ENCODE measurements around the gene NOS2. TPM values are rescaled to one million over a fixed set of nuclear protein-coding genes. Genes with fewer than 3 reads are reported as not detected.
"Not testable (repeated sequence)": the region's sequence is repeated elsewhere in the genome, so short reads cannot be mapped to it uniquely, and the experiment has no call there.

The NOS2 gene
- not detected in 2 replicates for total RNA-seq

DNA sequence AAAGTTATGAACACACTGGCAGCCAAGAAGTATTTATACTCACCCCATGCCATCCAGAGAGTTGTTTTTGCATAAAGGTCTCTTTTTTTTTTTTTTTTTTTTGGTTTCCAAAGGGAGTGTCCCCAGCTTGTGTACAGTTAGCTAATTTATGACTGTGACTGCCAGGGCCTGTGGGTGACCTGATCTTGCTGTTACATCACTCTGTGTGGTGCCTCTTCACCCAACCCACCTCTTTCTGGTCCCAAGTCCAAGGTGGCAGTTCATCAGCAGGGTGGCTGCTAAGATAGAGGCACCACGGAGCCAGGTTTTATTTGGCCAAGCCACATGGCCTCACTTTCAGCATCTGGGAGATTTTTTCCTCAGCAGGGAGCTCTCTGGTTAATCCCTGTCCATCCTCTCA, at the start of gene NOS2:
TSS of gene NOS2 (minus strand) at position 8 of the 400 bp plus-strand sequence. CDS start 1,720 bp downstream, outside the sequence.
- DNase-seq (ENCODE audit: low read depth, low spot score) = no peak

DNA sequence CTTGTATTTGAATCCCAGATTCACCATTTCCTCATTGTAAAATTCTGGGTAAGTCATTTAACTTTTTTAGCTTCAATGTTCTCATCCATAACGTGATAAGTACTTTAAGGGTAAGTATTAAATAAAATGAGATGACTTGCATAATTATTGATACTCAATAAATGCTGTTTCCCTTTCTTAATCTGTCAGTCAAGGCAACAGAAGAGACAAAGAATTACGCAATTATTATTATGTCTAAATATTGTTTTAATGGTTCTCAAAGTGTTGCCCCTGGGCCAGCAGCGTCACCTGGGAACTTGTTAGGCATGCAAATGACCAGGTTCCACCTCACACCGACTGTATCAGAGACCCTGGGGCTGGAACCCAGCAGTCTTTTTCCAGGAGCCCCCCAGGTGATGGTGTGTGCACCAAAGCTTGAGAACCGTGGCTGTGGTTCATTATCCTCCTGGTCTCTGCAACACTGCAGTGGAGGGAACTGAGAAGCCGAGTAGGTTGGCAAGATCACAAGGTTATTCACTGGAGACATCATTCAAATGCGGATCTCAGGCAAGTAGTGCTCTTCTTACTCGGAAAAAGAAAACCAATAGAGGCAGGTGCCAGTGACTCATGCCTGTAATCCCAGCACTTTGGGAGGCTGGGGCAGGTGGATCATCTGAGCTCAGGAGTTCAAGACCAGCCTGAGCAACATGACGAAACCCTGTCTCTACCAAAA, 49.3 kb upstream of the NOS2 start:
- DNase-seq (ENCODE audit: low read depth, low spot score) = no peak

DNA sequence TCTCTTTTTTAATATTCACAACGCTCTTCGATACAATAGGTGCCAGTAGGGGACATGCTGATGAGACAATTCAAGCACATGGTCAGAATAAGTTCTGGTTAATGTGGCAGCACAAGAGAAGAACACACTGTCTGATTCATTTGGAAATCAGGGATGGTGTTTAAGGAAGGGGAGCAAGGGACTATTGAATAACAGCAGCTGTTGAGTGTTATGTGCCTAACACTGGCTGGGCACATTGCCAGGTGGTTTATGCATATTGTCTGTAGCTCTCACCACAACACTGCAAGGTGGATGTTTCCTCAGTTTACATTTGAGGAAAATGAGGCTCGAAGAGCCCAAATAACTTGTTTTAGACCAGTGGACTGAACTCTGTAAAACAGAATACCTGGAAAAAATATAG, 48.6 kb upstream of the NOS2 start:
- no peak for DNase-seq (ENCODE audit: low read depth, low spot score)

DNA sequence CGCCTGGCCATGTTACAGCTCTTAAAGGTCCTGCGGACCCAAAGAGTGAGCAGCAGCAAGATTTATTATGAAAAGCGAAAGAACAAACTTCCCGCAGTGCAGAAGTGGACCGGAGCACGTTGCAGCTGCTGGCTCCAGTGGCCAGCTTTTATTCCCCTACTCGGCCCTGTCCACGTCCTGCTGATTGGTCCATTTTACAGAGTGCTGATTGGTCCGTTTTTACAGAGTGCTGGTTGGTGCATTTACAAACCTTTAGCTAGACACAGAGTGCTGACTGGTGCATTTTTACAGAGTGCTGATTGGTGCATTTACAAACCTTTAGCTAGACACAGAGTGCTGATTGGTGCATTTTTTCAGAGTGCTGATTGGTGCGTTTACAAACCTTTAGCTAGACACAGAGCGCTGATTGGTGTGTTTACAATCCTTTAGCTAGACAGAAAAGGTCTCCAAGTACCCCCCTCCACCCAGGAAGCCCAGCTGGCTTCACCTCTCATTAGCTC, 46.5 kb upstream of the NOS2 start:
- DNase-seq (ENCODE audit: low read depth, low spot score) = not testable (repeated sequence)

DNA sequence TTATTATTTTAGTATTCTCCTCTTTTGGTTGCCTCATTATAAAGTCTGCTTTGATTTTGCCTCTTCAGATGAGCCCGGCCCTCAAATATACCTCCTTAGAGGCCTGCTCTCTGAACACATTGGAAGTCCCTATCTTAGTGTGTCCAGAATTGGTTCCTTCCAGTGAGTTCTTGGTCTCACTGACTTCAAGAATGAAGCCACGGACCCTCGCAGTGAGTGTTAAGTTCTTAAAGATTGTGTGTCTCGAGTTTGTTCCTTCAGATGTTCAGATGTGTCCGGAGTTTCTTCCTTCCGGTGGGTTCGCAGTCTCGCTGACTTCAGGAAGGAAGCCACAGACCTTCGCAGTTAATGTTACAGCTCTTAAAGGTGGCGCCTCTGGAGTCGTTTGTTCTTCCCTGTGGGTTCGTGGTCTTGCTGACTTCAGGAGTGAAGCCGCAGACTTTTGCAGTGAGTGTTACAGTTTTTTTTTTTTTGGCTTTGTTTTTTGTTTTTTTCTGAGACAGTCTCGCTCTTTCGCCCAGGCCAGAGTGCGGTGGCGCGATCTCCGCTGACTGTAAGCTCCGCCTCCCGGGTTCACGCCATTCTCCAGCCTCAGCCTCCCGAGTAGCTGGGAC, 45.8 kb upstream of the NOS2 start:
- no peak for DNase-seq (ENCODE audit: low read depth, low spot score)

DNA sequence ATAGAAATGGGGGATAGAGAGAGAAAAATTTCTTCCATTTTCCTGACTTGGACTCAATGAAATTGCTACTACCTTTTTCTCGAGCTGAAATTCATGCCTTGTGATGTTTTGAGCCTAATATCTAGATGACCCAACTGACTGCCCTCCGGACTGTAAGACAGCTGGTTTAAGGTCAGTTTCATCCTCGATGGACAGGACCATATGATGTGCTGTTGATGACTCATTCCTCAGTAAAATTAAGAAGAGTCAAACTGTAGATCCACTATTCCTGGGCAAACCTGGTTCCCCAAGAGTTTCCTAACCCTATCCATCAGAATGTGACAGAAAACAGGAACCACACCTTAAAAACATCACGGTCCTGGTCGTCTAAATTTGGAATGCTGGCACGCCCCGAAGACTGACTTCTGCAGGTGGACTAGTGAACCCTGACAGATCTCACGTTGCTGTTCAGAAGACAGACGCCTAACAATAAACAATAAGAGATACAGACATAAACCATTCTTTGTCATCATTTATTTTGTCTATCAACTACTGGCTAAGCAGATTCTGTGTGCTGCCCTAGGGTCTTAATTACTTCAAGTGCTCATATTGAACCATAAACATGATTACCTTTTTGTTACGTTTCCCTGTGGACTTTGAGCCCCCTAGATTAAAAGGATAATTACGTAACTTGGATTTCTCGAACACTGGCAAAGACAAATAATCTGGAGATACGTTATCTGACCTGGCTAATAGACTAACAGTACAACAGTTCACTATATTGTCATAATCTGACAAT, 45.1 kb upstream of the NOS2 start:
- DNase-seq (ENCODE audit: low read depth, low spot score) = no peak

DNA sequence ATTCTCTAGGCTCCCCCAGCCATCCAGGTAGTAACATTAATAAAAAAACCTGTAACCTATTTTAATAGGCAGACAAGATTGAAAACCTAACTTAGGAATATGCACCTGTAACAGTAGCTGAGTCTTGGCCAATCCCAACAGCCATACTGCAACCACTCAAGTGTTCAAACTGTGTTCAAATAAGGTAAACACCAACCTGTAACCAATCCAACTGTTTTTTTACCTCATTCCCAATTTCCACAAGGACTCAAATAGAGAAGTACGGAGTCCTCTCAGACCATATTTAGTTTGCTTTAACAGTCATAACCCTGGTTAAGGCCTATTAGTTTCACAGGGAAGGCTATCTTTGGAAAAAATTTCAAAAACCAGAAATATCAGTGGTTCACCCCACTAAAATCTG, 40.4 kb upstream of the NOS2 start:
- DNase-seq (ENCODE audit: low read depth, low spot score) = no peak

DNA sequence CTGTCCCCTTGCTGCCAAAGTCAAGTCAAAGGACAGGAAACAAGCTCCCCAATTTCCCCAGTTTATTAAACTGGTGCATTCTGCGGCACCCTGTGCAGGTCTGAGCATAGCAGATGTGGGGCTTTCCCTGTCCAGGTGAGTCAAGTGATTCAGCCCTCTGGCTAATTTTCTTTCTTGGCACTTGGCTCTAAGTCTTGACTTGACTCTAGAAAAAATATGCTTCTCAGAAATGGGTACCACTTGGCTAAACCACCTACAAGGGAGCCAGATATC, 40.0 kb upstream of the NOS2 start:
- not testable (repeated sequence) for DNase-seq (ENCODE audit: low read depth, low spot score)

DNA sequence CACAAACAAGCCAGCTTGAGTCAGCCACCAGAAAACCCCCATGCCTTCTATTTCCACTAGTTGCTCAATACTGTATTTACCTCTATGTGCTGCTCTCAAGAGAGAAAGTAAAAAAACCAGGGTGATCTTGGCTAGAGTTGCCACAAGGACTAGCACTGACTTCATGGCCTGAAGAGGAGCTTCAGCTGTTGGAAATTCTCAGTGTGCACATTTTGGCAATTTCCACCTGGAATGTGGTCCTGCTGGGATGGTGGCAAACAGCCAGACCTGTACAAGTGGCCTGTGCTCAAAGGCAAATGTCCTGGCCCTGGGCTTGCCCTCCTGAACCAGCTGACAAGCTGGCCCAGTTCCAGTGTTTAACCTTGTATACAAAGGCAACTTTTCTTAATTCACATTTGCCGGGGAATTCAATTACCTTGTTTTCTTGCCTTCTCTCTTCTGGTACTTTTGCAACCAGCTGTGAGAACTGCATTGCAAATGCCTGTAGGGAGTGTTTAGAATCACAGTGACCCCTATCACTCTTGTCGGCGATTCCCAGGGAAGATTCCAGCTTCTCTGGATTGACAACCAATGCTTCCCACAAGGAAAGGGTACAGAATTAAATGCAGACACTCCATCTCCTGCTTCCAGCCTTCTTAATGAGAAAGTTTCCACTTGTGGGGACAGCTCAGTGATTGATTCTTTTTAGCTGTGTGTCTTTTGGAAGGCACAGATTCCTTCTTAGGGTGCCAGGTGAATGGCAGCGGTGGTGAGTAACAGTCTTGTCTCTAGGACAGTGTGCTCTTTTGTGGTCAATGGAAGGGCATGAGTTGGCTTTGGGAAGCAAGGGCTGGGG, 39.5 kb upstream of the NOS2 start:
- DNase-seq (ENCODE audit: low read depth, low spot score) = not testable (repeated sequence)

DNA sequence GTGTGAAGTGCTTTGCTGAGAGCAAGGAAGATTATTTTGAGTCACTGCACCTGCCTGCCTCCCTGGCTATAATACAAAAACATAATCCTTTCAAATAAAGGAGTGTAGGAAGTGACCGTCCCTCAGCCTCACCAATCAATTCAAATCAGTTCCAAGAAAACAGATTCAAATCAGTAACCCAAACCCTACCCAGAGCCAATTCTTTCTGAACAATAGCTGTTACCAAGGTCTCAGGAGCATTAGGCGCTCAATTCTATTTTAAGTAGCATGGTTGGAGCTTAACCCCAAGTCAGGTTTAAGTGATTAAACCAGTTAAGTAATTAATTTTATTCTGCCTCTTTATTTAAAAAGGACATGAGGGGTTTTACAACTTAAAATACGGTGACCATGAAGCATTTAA, 38.3 kb upstream of the NOS2 start:
- DNase-seq (ENCODE audit: low read depth, low spot score) = not testable (repeated sequence)

DNA sequence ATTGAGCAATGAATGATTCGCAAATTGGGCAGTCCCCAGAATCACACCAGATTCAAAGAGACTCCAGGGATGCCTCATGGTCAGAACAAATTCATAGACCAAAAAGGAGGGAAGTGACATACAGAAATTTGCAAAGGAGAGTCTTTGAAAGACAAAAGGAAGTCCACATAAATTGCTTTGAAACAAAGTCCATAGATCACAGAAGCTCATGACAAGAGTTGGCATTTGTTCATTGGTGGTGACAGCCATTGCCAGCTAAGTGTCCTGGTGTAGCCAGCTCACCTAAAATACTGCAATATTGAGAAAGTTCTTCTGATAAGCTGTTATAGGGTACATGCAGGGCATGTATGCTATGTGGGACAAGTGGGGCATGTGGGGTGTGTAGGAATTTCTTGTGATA, 37.4 kb upstream of the NOS2 start:
- not testable (repeated sequence) for DNase-seq (ENCODE audit: low read depth, low spot score)

DNA sequence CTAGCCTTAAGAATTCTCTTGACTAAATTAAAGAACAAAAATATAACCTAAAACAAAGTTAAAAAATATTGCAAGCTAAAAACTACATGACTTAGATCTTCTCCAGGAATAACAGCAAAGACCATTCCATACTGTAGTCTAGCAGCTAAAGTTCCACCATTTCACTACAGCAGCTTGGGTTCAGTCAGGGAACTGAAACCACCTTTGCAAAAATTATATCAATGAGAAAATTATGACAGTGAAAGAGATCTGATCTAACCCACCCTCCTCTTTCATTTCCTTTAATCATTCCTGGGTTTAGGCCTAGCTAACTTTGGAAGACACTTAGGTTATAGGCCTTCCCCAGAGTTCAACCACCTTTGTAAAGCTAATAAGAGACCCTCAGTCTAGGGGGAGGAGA, 36.3 kb upstream of the NOS2 start:
- no peak for DNase-seq (ENCODE audit: low read depth, low spot score)

DNA sequence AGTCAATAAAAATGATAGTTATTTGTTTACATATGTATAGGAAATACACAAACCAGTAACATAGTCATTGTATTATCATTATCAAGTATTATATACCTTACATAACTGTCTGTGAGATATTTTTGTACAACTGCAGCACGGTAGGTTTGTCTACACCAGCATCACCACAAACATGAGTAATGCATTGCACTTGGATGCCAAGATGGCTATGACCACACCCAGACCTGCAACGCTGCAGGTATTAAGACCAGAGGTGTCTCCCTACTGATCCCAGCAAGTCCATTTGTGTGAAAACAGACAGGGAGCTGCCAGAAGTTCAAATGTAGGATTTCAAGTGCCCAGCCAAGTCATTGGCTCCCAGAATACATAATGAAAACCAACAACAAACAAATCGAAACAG, 34.2 kb upstream of the NOS2 start:
- DNase-seq (ENCODE audit: low read depth, low spot score) = no peak

DNA sequence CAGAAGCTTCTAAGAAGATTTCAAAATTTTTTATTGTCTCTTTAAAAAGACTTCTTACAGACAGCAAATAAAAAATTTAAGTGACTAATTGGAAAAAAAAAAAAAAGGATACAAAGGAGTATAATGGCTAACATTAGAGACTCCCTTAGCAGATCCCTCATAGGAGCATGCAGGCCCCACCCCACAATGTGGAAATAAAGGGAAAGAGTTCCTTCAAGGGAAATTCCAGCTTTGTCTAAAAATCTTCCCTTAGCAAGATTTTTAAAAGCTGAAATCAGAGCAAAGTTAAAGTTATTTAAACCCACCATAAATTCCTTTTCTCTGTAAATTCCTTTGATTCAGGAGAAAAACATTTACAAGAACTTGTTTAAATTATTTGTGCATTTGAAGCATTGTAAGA, 32.5 kb upstream of the NOS2 start:
- no peak for DNase-seq (ENCODE audit: low read depth, low spot score)

DNA sequence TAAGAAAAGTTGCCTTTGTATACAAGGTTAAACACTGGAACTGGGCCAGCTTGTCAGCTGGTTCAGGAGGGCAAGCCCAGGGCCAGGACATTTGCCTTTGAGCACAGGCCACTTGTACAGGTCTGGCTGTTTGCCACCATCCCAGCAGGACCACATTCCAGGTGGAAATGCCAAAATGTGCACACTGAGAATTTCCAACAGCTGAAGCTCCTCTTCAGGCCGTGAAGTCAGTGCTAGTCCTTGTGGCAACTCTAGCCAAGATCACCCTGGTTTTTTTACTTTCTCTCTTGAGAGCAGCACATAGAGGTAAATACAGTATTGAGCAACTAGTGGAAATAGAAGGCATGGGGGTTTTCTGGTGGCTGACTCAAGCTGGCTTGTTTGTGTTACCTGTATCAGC, 29.6 kb upstream of the NOS2 start:
- not testable (repeated sequence) for DNase-seq (ENCODE audit: low read depth, low spot score)

DNA sequence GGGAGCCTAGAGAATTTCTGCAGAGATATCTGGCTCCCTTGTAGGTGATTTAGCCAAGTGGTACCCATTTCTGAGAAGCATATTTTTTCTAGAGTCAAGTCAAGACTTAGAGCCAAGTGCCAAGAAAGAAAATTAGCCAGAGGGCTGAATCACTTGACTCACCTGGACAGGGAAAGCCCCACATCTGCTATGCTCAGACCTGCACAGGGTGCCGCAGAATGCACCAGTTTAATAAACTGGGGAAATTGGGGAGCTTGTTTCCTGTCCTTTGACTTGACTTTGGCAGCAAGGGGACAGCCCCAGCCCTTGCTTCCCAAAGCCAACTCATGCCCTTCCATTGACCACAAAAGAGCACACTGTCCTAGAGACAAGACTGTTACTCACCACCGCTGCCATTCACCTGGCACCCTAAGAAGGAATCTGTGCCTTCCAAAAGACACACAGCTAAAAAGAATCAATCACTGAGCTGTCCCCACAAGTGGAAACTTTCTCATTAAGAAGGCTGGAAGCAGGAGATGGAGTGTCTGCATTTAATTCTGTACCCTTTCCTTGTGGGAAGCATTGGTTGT, 28.9 kb upstream of the NOS2 start:
- not testable (repeated sequence) for DNase-seq (ENCODE audit: low read depth, low spot score)

DNA sequence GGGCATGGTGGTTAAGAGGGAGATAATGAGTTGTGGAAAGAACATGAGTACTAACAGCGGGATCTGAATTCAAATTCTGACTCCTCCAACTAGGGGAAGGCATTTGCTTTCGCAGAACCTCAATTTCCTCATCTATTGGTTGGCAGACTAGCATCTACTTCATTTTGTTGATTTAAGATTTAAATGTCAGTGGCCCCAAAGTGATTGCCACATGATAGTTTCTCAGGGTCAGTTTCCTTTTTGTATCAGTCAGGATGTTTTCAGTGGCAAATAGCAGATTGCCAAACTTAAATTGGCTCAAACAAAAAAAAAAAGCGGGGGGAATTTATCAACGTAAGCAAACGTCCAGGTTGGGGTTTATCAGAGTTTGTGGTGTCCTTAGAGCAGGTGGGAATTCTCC, 25.1 kb upstream of the NOS2 start:
- DNase-seq (ENCODE audit: low read depth, low spot score) = no peak

DNA sequence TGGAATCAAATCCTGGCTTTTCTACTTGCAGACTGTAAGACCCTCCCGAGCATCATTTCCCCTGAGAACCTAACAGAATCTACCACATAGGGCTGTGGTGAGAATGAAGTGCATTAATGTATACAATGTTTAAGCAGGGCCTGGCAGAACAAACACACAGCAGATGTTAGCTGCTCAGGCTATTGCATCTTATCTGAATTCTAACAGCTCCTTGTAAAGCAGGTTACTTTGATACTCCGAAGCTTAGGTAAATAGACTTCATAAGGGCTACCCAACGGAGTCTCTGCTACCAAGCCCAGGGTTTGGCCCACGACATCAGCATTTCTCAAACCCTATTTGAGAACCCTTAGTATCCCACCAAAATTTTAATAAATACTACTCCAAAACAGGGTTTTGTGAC, 24.4 kb upstream of the NOS2 start:
- no peak for DNase-seq (ENCODE audit: low read depth, low spot score)

DNA sequence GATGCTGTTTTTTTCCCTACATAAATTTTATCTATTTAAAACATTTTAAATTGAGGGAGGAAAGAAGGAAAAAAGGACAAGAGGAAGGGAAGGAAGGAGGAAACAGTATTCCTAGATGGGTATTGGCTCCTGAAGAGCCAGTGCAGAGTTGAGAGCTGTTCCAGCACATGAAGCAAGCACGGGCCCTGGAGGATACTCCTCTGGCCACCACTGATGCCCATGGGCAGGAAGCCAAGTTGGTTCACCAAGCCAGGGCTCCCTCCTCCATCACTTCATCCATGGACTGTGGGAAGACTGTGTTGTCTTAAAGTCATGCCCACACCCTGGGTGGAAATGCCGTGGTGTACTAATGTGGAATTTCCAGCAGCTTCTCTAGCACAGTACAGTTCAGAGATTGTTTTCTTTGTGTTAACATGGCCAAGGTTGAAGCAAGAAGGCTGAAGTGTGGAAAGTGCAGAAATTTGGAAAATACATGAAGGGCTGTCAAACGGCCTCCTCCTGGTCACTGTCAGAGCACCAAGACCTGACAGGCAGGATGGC, 23.9 kb upstream of the NOS2 start:
- no peak for DNase-seq (ENCODE audit: low read depth, low spot score)

DNA sequence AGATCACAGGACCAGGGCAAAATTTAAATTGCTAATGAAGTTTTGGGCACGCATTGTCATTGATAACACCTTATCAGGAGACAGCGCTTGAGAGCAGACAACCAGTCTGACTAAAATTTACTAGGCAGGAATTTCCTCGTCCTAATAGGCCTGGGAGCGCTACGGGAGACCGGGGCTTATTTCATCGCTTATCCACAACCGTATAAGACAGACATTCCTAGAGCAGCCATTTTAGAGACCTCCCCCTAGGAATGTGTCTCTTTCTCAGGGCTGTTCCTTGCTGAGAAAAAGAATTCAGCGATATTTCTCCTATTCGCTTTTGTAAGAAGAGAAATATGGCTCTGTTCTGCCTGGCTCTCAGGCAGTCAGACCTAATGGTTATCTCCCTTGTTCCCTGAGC, 21.8 kb upstream of the NOS2 start:
- DNase-seq (ENCODE audit: low read depth, low spot score) = not testable (repeated sequence)

DNA sequence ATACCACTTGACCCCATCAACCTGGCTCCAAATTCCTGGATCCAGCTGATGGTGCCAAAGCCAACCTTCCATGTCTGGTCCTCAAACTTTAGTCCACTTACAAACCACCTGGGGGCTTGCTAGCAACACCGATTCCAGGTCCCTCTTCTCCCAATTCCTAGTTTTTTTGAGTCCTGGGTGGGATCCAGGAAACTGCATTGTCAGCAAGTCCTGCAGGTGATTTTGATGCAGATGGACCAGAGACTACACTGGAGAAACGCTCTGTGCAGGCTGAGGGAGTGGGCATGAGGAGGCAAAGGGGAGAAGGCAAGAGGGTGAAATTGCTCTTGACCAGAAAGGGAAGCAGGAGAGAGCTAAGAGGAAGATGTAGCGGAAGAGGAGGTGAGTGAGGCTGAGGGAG, 21.0 kb upstream of the NOS2 start:
- DNase-seq (ENCODE audit: low read depth, low spot score) = no peak
